ENCODE results near the gene FLT3LG.
"Not testable (repeated sequence)": the region's sequence is repeated elsewhere in the genome, so short reads cannot be mapped to it uniquely, and the experiment has no call there.

The FLT3LG gene

DNA sequence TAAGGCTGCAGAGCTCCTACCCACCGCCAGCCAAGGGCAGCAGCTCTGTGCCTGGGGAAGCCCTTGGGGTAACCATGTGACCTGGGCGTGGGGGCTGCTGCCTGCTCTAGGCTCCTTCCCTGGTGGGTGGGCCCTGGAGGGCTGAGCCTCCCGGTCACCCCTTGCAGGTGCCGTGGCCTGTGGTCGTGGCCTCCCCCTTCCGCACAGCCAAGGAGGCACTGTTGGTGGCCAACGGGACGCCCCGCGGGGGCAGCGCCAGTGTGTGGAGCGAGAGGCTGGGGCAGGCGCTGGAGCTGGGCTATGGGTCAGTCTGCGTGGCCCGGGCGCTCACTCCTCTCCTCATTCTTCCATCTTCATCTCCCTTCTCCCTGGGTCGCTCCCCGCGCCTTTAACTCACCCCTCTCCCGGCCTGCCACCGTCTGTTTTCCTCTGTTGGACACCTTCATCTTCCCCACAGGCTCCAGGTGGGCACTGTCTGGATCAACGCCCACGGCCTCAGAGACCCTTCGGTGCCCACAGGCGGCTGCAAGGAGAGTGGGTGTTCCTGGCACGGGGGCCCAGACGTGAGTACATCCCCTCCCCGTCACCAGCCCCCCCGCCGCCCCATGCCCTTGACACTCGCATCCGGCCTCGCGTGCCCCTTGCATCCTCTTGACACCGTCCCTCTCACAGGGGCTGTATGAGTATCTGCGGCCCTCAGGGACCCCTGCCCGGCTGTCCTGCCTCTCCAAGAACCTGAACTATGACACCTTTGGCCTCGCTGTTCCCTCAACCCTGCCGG lies 9.9 kb upstream of the FLT3LG start:
- no peak for FAIRE-seq

DNA sequence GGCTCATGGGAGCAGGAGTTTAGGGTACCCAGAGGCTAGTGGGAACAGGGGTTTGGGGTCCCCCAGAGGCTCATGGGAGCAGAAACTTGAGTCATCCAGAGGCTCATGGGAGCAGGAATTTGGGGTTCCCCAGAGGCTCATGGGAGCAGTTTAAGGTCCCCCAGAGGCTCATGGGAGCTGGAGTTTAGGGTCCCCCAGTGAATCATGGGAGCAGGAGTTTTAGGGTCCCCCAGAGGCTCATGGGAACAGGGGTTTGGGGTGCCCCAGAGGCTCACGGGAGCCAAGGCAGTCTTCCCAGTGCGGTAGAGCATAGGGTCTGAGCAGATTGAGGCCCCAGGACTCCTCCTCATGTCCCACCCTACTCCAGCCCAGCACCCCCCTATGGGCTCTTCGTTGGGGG lies 8.6 kb upstream of the FLT3LG start:
- no peak for FAIRE-seq

DNA sequence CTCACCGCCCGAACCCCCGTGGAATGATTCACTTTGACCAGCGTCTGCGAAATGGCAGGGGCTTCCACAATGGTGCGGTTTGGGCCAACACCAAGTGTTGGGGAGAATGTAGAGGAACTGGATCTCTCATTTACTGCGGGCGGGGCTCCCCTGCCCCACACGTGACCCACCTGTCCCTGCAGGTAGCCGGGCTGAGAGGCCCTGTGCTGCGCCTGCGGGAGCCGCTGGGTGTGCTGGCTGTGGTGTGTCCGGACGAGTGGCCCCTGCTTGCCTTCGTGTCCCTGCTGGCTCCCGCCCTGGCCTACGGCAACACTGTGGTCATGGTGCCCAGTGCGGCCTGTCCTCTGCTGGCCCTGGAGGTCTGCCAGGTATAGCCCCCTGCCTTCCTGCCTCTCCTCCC lies 5.8 kb upstream of the FLT3LG start:
- FAIRE-seq: no peak

DNA sequence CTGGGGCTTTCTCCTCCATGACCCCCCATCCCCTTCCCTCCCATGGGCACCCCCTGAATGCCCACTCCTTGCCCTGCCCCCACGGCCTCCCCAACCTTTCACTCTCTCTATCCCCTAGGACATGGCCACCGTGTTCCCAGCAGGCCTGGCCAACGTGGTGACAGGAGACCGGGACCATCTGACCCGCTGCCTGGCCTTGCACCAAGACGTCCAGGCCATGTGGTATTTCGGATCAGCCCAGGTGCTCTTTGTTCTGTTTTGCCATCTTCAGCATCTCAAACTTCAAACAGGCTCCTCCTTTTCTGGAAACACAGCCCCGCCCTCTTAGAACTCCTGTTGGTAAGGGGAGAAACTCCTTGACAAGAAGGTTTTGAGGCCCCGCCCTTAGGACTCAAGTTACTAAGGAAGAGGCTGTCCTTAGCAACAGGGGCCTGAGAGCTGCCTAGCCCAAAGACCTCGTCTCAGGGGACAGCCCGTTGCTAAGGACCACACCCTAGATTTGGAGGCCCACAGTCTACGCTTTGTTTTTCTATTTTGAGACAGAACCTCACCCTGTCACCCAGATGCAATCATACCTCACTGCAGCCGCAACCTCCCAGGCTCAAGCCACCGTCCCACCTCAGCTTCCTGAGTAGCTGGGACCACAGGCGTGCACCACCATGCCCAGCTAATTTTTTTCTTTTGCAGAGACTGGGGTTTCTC lies 5.1 kb upstream of the FLT3LG start:
- FAIRE-seq: peak; percentile 72

DNA sequence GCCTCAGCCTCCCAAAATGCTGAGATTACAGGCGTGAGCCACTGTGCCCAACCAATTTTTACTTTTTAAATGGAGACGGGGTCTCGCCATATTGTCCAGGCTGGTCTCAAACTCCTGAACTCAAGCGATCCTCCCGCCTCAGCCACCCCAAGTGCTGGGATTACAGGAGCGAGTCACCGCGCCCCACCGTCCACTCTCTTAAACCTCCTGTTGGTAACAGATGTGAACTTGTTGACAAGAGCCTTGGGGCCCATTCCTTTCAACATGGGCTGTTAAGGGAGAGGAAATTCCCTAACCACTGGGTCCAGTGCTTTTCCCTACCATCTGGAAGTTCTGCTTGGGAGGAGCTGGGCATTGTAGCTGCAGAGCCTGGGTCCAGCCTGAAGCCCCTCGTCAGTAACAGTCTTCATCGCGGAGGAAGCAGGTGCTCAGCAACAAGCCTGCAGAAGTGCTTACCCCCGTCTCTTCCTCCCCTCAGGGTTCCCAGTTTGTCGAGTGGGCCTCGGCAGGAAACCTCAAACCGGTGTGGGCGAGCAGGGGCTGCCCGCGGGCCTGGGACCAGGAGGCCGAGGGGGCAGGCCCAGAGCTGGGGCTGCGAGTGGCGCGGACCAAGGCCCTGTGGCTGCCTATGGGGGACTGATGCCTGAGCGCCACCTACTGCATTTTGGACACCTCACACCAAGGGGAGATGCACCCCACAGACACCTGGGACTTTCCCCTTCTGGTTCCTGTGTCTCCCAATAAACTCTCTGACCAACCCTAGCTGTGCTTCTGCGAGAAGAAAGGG lies 4.0 kb upstream of the FLT3LG start:
- FAIRE-seq: no peak

DNA sequence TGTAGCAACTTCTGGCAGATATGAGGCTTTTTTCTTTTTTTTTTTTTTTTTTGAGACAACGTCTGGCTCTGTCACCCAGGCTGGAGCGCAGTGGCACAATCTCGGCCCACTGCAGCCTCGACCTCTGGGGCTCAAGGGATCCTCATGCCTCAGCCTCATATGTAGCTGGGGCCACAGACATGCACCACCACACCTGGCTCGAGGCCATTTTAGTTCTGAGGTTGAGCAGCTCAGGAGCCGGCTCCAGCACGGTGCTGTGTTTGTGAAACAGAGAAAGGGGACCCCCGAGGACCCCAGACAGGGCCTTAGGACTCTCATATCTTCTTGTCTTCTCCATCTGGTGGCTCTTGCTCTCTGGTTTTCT lies 3.4 kb upstream of the FLT3LG start:
- FAIRE-seq: no peak

DNA sequence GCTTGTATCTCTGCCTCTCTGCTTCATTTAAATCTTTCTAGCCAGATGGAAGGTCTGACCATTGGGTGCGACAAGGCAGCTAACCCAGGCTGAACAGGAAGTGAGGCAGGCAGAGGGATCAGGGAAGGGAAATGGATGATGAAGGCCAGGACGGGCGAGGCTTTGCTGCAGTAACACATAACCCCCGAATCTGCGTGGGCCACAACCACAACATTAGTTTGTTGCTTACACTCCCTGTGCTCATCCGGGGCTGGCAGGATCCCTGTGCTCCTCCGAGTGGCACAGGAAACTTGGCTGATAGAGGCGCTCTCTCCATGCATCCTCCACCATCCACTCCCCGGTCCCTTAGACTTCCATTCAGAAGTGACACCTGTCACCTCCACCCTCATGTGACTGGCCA lies 1.1 kb upstream of the FLT3LG start:
- FAIRE-seq: no peak

DNA sequence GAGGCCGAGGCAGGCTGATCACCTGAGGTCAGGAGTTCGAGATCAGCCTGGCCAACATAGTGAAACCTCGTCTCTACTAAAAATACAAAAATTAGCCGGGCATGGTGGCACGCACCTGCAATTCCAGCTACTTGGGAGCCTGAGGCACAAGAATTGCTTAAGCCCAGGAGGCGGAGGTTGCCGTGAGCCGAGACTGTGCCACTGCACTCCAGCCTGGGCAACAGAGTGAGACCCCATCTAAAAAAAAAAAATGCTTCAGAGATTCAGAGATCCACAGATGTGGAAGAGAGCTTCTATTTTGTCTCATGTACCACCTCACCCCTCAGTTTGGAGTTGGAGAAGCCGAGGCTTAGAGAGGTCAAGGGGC lies 531 bp upstream of the FLT3LG start:
- FAIRE-seq: not testable (repeated sequence)

DNA sequence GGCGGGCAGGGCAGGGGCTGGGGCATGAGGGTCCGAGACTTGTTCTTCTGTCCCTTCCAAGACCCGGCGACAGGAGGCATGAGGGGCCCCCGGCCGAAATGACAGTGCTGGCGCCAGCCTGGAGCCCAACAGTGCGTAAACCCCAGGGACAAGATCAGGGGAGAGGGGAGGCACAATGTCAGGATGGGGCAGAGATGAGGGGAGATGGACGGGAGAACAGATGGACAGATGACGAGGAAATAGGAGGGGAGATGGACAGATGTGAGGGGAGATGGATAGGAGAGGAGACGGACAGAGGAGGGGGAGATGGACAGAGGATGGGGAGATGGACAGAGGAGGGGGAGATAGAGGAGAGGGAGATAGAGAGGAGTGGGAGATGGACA lies 518 bp downstream of the FLT3LG start:
- FAIRE-seq: no peak

DNA sequence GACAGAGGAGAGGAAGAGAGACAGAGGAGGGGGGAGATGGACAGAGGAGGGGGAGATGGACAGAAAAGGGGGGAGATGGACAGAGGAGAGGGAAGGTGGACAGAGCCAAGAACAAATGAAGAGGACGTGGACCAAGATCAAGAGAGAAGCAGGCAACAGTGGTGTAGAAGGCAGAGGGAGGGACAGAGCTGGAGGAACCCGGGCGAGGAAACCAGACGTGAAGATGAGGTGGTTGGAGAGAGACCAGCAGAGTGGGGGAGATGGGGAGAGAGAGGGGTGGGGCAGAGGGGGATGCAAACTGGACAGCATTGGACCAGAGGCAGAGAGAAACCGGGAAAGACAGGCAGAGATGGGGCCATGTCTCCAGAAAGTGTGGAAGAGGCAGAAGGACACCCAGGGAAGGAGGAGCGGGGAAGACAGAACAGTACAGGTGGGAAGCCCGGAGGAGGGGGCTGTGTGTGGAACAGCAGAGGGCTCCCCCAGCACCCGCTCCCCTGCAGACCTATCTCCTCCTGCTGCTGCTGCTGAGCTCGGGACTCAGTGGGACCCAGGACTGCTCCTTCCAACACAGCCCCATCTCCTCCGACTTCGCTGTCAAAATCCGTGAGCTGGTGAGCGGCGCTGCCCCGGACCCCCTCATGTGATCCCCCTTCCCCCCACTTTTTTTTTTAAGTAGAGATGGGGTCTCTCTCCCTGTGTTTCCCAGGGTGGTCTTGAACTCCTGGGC lies 1.3 kb downstream of the FLT3LG start:
- no peak for FAIRE-seq

DNA sequence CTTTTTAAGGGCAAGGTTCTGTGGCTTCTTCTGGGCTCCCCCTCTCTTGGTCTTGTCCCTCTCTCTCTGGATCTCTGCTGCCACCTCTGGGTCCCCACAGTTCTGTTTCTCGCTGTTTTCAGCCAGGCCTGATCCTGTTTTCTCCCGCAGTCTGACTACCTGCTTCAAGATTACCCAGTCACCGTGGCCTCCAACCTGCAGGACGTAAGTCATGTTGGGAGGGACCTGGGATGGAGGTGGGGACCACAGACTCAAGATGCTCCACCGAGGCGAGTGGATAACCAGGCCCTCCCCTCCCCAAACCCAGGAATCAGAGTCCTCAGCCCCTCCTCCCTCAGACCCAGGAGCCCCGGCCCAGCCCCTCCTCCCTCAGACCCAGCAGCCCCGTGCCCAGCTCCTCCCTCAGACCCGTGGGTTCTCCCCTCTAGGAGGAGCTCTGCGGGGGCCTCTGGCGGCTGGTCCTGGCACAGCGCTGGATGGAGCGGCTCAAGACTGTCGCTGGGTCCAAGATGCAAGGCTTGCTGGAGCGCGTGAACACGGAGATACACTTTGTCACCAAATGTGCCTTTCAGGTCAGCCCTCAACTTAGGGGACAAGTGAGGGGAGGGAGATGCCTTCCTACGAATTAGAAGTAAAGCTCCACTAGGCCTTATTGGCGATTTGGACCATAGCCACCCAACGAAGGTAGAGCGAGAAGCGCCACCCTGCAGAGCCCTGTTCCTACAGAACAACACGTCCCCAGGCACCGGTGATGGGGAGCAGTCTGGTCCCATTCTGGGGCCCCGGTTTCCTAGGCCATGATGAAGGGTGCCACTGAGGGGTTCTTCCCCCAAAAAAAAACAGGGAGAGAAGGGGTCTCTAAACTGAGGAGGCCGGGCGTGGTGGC lies 2.2 kb downstream of the FLT3LG start:
- FAIRE-seq: peak; percentile 80

DNA sequence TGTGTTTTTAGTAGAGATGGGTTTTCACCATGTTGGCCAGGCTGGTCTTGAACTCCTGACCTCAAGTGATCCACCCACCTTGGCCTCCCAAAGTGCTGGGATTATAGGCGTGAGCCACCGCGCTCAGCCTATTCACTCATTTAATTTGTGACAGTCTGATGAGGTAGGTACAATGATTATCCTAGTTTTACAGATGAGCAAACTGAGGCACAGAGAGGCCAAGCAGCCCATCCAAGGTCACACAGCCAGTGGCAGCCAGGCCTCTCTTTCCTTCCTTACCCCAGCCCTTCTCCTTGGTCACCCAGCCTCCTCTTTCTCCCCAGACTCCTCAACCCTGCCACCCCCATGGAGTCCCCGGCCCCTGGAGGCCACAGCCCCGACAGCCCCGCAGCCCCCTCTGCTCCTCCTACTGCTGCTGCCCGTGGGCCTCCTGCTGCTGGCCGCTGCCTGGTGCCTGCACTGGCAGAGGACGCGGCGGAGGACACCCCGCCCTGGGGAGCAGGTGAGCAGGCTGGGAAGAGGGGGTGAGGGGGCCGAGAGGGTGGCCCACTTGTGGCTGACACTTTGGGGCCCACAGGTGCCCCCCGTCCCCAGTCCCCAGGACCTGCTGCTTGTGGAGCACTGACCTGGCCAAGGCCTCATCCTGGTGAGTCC lies 6.1 kb downstream of the FLT3LG start:
- no peak for FAIRE-seq

DNA sequence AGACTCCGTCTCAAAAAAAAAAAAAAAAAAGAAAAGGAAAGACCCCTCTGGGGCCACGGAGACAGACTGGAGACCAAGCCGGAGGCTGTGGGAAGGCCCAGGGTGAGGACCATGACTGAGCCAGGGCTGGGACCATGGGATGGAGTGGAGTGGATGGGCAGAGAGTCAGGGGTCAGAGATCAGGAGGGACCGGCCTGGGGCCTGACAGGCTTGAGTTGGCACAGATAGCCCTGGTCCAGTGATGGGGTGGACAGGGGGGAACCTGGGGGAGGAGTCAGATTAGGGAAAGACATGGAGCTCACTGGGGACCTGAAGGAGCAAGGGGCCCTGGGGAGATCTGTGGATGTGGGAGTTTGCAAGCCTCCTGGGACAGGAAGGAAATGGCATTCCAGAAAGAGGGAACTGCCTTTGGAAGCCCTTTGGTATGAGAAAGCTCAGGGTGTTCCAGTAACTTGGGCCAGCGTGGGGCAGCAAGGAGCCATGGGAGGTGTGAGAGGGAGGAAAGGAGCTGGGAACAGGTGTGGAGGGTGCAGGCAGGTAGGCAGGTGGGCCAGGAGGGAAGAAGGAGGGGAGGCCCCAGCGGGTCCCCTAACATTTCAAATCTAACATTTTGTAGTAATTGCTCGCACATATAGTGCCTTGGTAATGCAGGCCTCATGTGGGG lies 7.1 kb downstream of the FLT3LG start:
- FAIRE-seq: no peak

DNA sequence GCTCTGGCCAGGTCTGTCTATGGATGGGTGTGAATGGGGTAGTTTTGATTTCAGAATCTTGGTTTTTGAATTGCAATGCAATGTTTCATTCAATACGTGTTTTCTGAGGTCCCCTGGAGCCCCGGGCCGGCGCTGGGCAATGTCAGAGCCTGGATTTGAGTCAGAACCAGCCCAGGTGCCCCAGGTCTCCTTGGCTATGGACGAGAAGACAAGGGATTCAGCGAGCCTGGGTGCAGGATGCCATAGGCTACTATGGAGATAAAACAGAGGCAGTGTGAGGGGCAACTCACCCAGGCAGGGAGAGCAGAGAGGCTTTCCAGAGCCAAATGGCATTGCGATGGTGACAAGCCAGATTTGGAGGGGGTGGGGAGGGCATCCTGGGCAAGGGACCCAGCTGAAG lies 12.2 kb downstream of the FLT3LG start:
- no peak for FAIRE-seq

DNA sequence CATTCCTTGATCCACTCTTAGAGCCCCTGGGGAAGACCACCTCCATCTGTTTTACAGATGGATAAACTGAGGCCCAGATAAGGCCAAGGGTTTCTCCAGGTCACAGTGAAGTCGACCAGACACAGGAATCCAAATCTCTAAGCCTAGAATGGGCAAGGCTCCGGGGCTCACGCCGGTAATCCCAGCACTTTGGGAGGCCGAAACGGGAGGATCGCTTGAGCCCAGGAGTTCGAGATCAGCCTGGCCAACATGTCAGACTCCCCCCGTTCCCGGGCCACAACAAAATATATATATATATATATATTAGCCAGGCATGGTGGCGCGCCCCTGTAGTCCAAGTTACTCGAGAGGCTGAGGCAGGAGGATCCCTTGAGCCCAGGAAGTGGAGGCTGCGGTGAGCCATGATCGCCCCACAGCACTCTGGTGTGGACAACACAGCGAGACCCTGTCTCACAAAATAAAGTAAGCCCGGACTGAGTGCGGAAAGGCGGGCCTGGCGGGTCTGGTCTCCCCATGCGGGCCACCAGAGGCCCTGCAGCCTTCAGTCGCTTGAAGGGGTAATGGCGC lies 12.8 kb downstream of the FLT3LG start:
- no peak for FAIRE-seq

DNA sequence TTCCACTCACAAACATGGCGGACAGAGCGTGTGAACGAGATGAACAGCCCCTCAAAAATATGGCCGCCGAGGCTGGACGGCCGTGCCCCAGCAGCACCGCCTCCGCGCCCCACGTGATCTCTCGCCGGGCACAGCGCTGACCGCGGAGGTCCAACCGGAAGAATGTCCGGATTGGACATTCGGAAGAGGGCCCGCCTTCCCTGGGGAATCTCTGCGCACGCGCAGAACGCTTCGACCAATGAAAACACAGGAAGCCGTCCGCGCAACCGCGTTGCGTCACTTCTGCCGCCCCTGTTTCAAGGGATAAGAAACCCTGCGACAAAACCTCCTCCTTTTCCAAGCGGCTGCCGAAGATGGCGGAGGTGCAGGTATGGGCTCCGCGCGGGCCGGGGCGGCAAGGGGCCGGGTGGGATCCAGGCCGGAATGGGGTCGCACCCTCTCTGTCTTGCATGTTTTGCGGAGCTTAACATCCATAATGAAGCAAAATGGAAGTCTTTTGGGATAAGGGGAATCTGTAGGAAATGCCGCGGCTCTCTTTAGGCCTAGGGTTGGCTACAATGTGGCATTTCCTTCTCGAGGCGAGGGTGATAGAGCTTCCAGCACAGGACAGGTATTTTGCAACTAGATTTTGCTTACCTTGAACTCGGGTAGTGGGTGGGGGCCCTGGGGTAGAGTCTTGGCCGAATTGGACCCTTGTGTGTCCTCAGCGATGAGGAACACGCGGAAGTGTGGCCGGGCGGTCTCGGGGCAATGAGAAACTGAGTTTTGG lies 13.4 kb downstream of the FLT3LG start, which contains the start of gene RPL13A:
Gene RPL13A, plus strand, starts transcription at position 332 of the 769 bp plus-strand sequence. Its CDS starts 22 bp downstream, at position 354.
- FAIRE-seq: peak; percentile 96

DNA sequence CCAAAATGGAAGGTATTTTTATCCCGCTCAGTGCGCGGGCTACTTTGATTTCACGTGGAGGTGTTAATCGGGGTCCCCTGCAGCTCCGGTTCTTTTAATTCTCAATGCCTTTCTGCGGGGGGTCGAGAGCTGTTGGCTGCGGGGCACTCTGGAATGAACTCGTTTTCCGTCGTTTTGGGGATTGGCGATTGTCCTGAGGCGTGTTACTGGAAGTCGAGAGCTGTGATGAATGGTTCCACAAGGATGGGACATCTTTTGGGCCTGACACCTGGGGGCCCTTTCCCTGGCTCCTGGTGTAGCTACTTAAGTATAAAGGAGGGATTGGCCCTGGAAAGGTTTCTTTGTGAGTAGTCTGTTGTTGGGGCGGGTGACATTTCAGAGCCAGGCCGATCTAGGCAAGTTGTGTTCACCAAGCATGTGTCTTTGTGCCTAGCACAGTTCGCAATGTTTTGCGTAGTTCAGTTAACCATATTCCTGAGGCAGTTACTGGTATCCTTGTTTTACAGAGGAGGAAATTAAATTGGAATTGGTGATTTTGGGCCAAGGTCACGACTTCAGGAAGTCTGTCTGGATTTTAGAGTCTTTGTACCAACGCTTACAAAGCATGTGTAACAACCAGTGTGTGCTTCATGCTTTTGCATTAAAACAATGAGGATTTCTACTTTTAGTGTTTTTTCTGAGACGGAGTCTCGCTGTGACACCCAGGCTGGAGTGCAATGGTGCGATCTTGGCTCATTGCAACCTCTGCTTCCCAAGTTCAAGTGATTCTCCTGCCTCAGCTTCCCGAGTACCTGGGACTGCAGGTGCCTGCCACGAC lies 14.2 kb downstream of the FLT3LG start:
- no peak for FAIRE-seq

DNA sequence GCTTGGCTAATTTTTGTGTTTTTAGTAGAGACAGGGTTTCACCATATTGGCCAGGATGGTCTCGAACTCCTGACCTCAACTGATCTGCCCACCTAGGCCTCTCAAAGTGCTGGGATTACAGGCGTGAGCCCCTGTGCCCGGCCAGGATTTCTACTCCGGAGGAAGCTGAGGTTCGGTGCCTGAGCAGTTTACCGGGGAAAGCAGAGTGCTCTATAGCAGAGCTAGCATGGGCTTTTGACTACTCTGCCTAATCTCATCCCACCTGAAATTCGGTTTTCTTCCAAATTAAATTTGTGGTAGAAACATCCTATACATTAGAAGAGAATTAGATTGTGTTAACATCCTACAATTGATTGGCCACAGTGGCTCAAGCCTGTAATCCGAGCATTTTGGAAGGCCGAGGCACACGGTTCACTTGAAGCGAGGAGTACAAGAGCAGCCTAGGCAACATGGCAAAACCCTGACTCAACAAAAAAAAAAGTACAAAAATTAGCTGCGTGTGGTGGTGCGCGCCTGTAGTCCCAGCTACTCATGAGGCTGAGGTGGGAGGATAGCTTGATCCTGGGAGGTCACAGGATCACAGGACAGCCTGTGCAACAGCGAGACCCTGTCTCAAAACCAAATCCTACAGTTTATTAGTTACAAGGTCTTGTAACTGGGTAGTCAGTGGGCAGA lies 15.0 kb downstream of the FLT3LG start:
- FAIRE-seq: no peak
